Progenitor cell of endocrine pancreas (in vitro differentiated cells): ENCODE results near the gene ROCK2. TPM values are rescaled to one million over a fixed set of nuclear protein-coding genes. Genes with fewer than 3 reads are reported as not detected.

Experiments used
- DNase-seq: peaks from one replicate; pipeline ENCODE4 v3.0.0; 2021; ENCODE audit warnings: low spot score; ENCODE audit not compliant: unreplicated experiment
- H3K27ac Mint-ChIP-seq: 2 replicates; pipeline ENCODE4 v1.8.0; 2021; ENCODE audit warnings: mild to moderate bottlenecking, moderate library complexity, mixed read lengths
- H3K27me3 Mint-ChIP-seq: 2 replicates; pipeline ENCODE4 v1.8.0; 2021; ENCODE audit warnings: mixed read lengths
- H3K36me3 Mint-ChIP-seq: 2 replicates; pipeline ENCODE4 v1.8.0; 2022; ENCODE audit warnings: mixed read lengths; ENCODE audit not compliant: insufficient read depth
- H3K4me1 Mint-ChIP-seq: 2 replicates; pipeline ENCODE4 v1.8.0; 2021; ENCODE audit warnings: low read depth, mixed read lengths
- H3K4me3 Mint-ChIP-seq: 2 replicates; pipeline ENCODE4 v1.8.0; 2021; ENCODE audit warnings: low read depth, mild to moderate bottlenecking, moderate library complexity, mixed read lengths
- H3K9me3 Mint-ChIP-seq: 2 replicates; pipeline ENCODE4 v1.8.0; 2021; ENCODE audit warnings: low read depth, mixed read lengths
- CTCF ChIP-seq: fragments of 200-600 bp; sonication (generic); IDR thresholded peaks from one replicate; pipeline ENCODE4 v1.5.0; 2021; ENCODE audit warnings: antibody characterized with exemption, mild to moderate bottlenecking; ENCODE audit not compliant: unreplicated experiment
- total RNA-seq: library from RNA; stranded (reverse); gene quantifications from 2 replicates; pipeline ENCODE4 v1.2.1, GENCODE V29; 2021

ROCK2 gene
- total RNA-seq, 1 donor from 2014 or later: 43.8 TPM

GRCh38 chr2:11305958-11306357 is 38.5 kb downstream of the ROCK2 start:
- H3K36me3 Mint-ChIP-seq: no peaks in the 10 kb centered on the region
- no peaks in the 10 kb centered on the region for H3K27me3 Mint-ChIP-seq
- no peak overlapping the region for H3K27ac Mint-ChIP-seq
- peaks cover 2% of the 10 kb centered on the region for H3K4me1 Mint-ChIP-seq
- DNase-seq: no peak
- TF ChIP-seq CTCF: no peak
- H3K9me3 Mint-ChIP-seq: no peaks in the 10 kb centered on the region
- no peak overlapping the region for H3K4me3 Mint-ChIP-seq

- Mint-ChIP-seq H3K9me3 (no peaks in the 10 kb centered on the region), H3K4me1 (no peaks in the 10 kb centered on the region), H3K4me3 (no peak overlapping the region), H3K36me3 (no peaks in the 10 kb centered on the region), H3K27me3 (no peaks in the 10 kb centered on the region), H3K27ac (no peak overlapping the region)
- no peak for DNase-seq
- TF ChIP-seq CTCF: no peak
These were observed 39.1 kb downstream of the ROCK2 start for GRCh38 chr2:11305338-11305737.

- H3K27ac Mint-ChIP-seq: no peak overlapping the region
- no peak for TF ChIP-seq CTCF
- no peaks in the 10 kb centered on the region for H3K9me3 Mint-ChIP-seq
- H3K36me3 Mint-ChIP-seq: no peaks in the 10 kb centered on the region
- no peak for DNase-seq
- H3K27me3 Mint-ChIP-seq: no peaks in the 10 kb centered on the region
- no peak overlapping the region for H3K4me3 Mint-ChIP-seq
- no peaks in the 10 kb centered on the region for H3K4me1 Mint-ChIP-seq
These were observed 40.0 kb downstream of the ROCK2 start for GRCh38 chr2:11304476-11304875.

- no peak overlapping the region for H3K27ac Mint-ChIP-seq
- no peak for TF ChIP-seq CTCF
- no peaks in the 10 kb centered on the region for H3K36me3 Mint-ChIP-seq
- H3K27me3 Mint-ChIP-seq: no peaks in the 10 kb centered on the region
- DNase-seq: no peak
- H3K4me3 Mint-ChIP-seq: no peak overlapping the region
- no peaks in the 10 kb centered on the region for H3K9me3 Mint-ChIP-seq
- no peaks in the 10 kb centered on the region for H3K4me1 Mint-ChIP-seq
These were observed 41.0 kb downstream of the ROCK2 start for GRCh38 chr2:11303290-11304013.

- no peaks in the 10 kb centered on the region for H3K36me3 Mint-ChIP-seq
- no peak for TF ChIP-seq CTCF
- no peaks in the 10 kb centered on the region for H3K27me3 Mint-ChIP-seq
- H3K4me1 Mint-ChIP-seq: no peaks in the 10 kb centered on the region
- no peak overlapping the region for H3K27ac Mint-ChIP-seq
- no peak for DNase-seq
- H3K4me3 Mint-ChIP-seq: no peak overlapping the region
- H3K9me3 Mint-ChIP-seq: no peaks in the 10 kb centered on the region
These were observed 45.0 kb downstream of the ROCK2 start for GRCh38 chr2:11299439-11299838.
